IMR-90 (cell line): ENCODE results near the gene CAMLG. TPM values are rescaled to one million over a fixed set of nuclear protein-coding genes. Genes with fewer than 3 reads are reported as not detected.
"Not testable (repeated sequence)": the region's sequence is repeated elsewhere in the genome, so short reads cannot be mapped to it uniquely, and the experiment has no call there.

ENCODE experiments used
- ATAC-seq: fragments of 200-7000 bp; cut with Tn5 transposase; 2 replicates; pipeline ENCODE4 v1.9.1; 2020; ENCODE audit warnings: low read depth, mild to moderate bottlenecking, moderate library complexity
- BruUV-seq: library from RNA; stranded (reverse); fragments of 400-500 nt; replicated peaks from 2 replicates; lab custom pipeline; 2021; lab: Mats Ljungman, UMichigan
- CTCF ChIA-PET: fragments of 300-600 bp; formaldehyde crosslinking; extraction: SDS; loops from one replicate; lab custom pipeline; 2021; ENCODE audit warnings: antibody characterized with exemption; lab: Yijun Ruan, JAX
- POLR2A ChIA-PET: fragments of 300-600 bp; sonication (Branson Sonifier 250); formaldehyde crosslinking; loops from one replicate; lab custom pipeline; 2022; ENCODE audit warnings: antibody characterized with exemption; ENCODE audit not compliant: unreplicated experiment; lab: Charles Lee
- DNase-seq: peaks from one replicate; pipeline ENCODE4 v3.0.0; 2013
- H2AFZ ChIP-seq: replicated peaks from 2 replicates; pipeline ENCODE3; 2013; ENCODE audit warnings: low read length, mild to moderate bottlenecking; ENCODE audit not compliant: poor library complexity
- H2AK5ac ChIP-seq: 2 replicates; pipeline ENCODE4 v1.6.1; 2013; ENCODE audit warnings: low read depth, low read length, inconsistent platforms
- H2AK9ac ChIP-seq: replicated peaks from 2 replicates; pipeline ENCODE3; 2013; ENCODE audit warnings: mild to moderate bottlenecking, low read depth, low read length, moderate library complexity; ENCODE audit not compliant: poor library complexity
- H2BK120ac ChIP-seq: 2 replicates; pipeline ENCODE4 v1.6.1; 2013; ENCODE audit warnings: low read depth, low read length, inconsistent platforms
- H2BK15ac ChIP-seq: 3 replicates; pipeline ENCODE4 v1.6.1; 2013; ENCODE audit warnings: low read depth, low read length, inconsistent platforms
- H2BK20ac ChIP-seq: 2 replicates; pipeline ENCODE4 v1.6.1; 2013; ENCODE audit warnings: low read depth, mild to moderate bottlenecking, inconsistent platforms, low read length, moderate library complexity
- H2BK5ac ChIP-seq: 2 replicates; pipeline ENCODE4 v1.6.1; 2013; ENCODE audit warnings: mild to moderate bottlenecking, low read depth, low read length, inconsistent platforms; ENCODE audit not compliant: poor library complexity, severe bottlenecking
- H3K14ac ChIP-seq: replicated peaks from 2 replicates; pipeline ENCODE4 v1.6.1; 2013; ENCODE audit warnings: low read depth, low read length, inconsistent platforms
- H3K18ac ChIP-seq: 2 replicates; pipeline ENCODE4 v1.6.1; 2013; ENCODE audit warnings: low read depth, low read length, control low read depth
- H3K23ac ChIP-seq: 2 replicates; pipeline ENCODE4 v1.6.1; 2013; ENCODE audit warnings: low read depth, low read length, inconsistent platforms
- H3K27ac ChIP-seq: 2 replicates; pipeline ENCODE4 v1.5.1; 2013; ENCODE audit warnings: mild to moderate bottlenecking, control low read depth, low read length; ENCODE audit not compliant: insufficient read depth
- H3K27me3 ChIP-seq: 2 replicates; pipeline ENCODE4 v1.6.1; 2013; ENCODE audit warnings: low read length; ENCODE audit not compliant: control insufficient read depth, insufficient read depth
- H3K36me3 ChIP-seq: 2 replicates; pipeline ENCODE4 v1.6.1; 2013; ENCODE audit warnings: low read length, mixed read lengths; ENCODE audit not compliant: control insufficient read depth, insufficient read depth
- H3K4ac ChIP-seq: 2 replicates; pipeline ENCODE4 v1.6.1; 2013; ENCODE audit warnings: low read depth, low read length, inconsistent platforms
- H3K4me1 ChIP-seq: 2 replicates; pipeline ENCODE4 v1.6.1; 2013; ENCODE audit warnings: low read length, mixed read lengths; ENCODE audit not compliant: control insufficient read depth, insufficient read depth
- H3K4me2 ChIP-seq: 2 replicates; pipeline ENCODE4 v1.6.1; 2013; ENCODE audit warnings: low read depth, mild to moderate bottlenecking, control low read depth, low read length, moderate library complexity
- H3K4me3 ChIP-seq: 2 replicates; pipeline ENCODE4 v1.5.1; 2013; ENCODE audit warnings: low read depth, mild to moderate bottlenecking, control low read depth, low read length, moderate library complexity; ENCODE audit not compliant: insufficient read depth
- H3K56ac ChIP-seq: 2 replicates; pipeline ENCODE4 v1.6.1; 2013; ENCODE audit warnings: low read length, inconsistent platforms; ENCODE audit not compliant: insufficient read depth; ENCODE audit errors: extremely low read depth
- H3K79me1 ChIP-seq, 2 experiments: 2 replicates each; pipeline ENCODE4 v1.6.1; 2013; ENCODE audit warnings: low read length in 2 of 2, inconsistent platforms in 1 of 2, low read depth in 1 of 2
- H3K9ac ChIP-seq: 2 replicates; pipeline ENCODE4 v1.6.1; 2013; ENCODE audit warnings: low read depth, low read length, control low read depth
- H3K9me1 ChIP-seq: 2 replicates; pipeline ENCODE4 v1.6.1; 2013; ENCODE audit warnings: low read length, inconsistent platforms; ENCODE audit not compliant: insufficient read depth
- H3K9me3 ChIP-seq: 2 replicates; pipeline ENCODE4 v1.6.1; 2013; ENCODE audit warnings: low read length; ENCODE audit not compliant: control insufficient read depth, insufficient read depth
- H4K20me1 ChIP-seq: 2 replicates; pipeline ENCODE4 v1.6.1; 2013; ENCODE audit warnings: low read length, inconsistent platforms; ENCODE audit not compliant: insufficient read depth
- H4K5ac ChIP-seq: 2 replicates; pipeline ENCODE4 v1.6.1; 2013; ENCODE audit warnings: mild to moderate bottlenecking, low read depth, low read length, control low read depth
- H4K8ac ChIP-seq, 2 experiments: 2 replicates each; pipeline ENCODE4 v1.6.1; 2013; ENCODE audit warnings: low read depth in 2 of 2, low read length in 2 of 2, control low read depth in 1 of 2, inconsistent platforms in 1 of 2
- H4K91ac ChIP-seq: 2 replicates; pipeline ENCODE4 v1.6.1; 2013; ENCODE audit warnings: low read depth, low read length, inconsistent platforms; ENCODE audit not compliant: insufficient read depth
- CEBPB ChIP-seq: IDR thresholded peaks from 2 replicates; pipeline ENCODE4 v1.6.1; 2012; ENCODE audit warnings: low read depth, low read length, improper control_type of control experiment
- FOS ChIP-seq: fragments of 150-350 bp; IDR thresholded peaks from 2 replicates; pipeline ENCODE4 v1.6.1; 2016; ENCODE audit warnings: low read depth, low read length
- MXI1 ChIP-seq: IDR thresholded peaks from 2 replicates; pipeline ENCODE4 v1.6.1; 2012; ENCODE audit warnings: low read depth, mild to moderate bottlenecking, low read length, moderate library complexity, borderline replicate concordance
- WGBS, 2 experiments: methylation state at CpG; one replicate each; pipeline versions ENCODE4 v1.1.5 to v1.1.7; 2013; ENCODE audit warnings: missing lambda C conversion rate in 2 of 2; ENCODE audit not compliant: insufficient read length in 1 of 2; ENCODE audit errors: extremely low coverage in 2 of 2; 5-methylcytosine and 5-hydroxymethylcytosine counted together
- dilution Hi-C: fragments of 300-500 bp; cut with HindIII; formaldehyde crosslinking; loops from one replicate; pipeline ENCODE4 v1.14.3; 2018; ENCODE audit warnings: low sequenced_read_pairs; ENCODE audit not compliant: unreplicated experiment
- in situ Hi-C: fragments of 300-500 bp; cut with MboI; formaldehyde crosslinking; loops from 3 replicates; pipeline ENCODE4 v1.14.3; 2019; ENCODE audit warnings: low sequenced_read_pairs, inconsistent platforms, mixed read lengths
- intact Hi-C: fragments of 100-400 bp; cut with micrococcal nuclease; formaldehyde crosslinking; loops from 2 replicates; pipeline ENCODE4 v1.10.0; 2022
- polyA plus RNA-seq, 3 experiments: library from polyadenylated mRNA; depleted of rRNA; stranded (reverse); fragments of >200 nt; gene quantifications; 2 replicates each; pipeline ENCODE4 v1.2.3, GENCODE V29; 2012; ENCODE audit warnings: low replicate concordance in 1 of 3
- total RNA-seq: library from RNA; depleted of rRNA; stranded (reverse); fragments of >200 nt; gene quantifications from 2 replicates; pipeline ENCODE4 v1.2.3, GENCODE V29; 2012
- TF ChIP-seq, protein P1 (sequence below): fragments of 150-350 bp; IDR thresholded peaks from 2 replicates; pipeline ENCODE4 v1.6.1; 2017; ENCODE audit warnings: mild to moderate bottlenecking, antibody characterized with exemption, low read length, low read depth

The CAMLG gene
- total and polyA plus RNA-seq, 2 of the 4 experiments (the other 2 are of a cell fraction) = 11.9 to 13.1 TPM

DNA sequence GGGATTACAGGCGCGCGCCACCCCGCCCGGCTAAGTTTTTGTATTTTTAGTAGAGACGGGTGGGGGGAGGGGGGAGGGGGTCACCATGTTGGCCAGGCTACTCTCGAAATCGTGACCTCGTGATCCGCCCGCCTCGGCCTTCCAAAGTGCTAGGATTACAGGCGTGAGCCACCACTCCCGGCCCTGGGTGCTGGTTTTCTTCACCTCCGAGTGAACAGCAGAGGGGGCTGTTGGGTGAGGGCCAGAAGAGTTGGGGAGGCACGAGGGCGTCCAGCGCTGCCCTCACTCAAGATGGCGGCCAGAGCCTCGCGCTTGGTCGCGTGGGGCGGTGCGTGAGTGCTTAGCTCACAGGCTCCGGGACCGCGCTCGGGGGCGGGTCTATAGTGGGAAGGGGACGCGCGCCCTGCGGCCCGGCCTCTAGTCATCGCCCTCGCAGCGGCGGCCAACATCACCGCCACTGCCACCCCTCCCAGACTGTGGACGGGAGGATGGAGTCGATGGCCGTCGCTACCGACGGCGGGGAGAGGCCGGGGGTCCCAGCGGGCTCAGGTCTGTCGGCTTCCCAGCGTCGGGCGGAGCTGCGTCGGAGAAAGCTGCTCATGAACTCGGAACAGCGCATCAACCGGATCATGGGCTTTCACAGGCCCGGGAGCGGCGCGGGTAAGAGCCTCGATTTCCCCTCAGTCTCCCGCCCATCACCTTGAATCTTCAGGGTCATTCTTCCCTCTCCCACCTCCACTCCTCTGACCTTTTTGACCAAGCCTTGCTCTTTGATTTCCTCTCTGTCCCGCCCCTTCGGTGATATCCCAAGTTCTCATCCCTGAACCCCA lies at the start of gene CAMLG (continued):
- TF ChIP-seq FOS (0 out of 2 replicates have a peak, but pooled peaks have one; percentile 4), CEBPB (no peak), MXI1 (peak; percentile 69)
- TF ChIP-seq, protein P1, sequence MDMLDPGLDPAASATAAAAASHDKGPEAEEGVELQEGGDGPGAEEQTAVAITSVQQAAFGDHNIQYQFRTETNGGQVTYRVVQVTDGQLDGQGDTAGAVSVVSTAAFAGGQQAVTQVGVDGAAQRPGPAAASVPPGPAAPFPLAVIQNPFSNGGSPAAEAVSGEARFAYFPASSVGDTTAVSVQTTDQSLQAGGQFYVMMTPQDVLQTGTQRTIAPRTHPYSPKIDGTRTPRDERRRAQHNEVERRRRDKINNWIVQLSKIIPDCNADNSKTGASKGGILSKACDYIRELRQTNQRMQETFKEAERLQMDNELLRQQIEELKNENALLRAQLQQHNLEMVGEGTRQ = peak; percentile 92

DNA sequence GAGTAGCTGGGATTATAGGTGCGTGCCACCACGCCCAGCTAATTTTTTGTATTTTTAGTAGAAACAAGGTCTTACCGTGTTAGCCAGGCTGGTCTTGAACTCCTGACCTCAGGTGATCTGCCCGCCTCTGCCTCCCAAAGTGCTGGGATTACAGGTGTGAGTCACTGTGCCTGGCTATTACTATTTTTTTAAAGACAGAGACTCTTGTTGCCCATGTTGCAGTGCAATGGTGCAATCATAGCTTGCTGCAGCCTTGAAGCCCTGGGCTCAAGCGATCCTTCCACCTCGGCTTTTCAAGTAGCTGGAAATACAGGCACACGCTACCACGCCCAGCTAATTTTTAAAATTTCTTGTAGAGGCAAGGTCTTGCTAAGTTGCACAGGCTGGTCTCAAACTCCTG lies 48.2 kb upstream of the CAMLG start:
- H2BK120ac ChIP-seq, H4K8ac ChIP-seq, H3K4me1 ChIP-seq, H3K14ac ChIP-seq, H2AFZ ChIP-seq, H2BK20ac ChIP-seq, H3K9me1 ChIP-seq, dilution Hi-C loops, H2BK5ac ChIP-seq, H3K56ac ChIP-seq, H3K4me3 ChIP-seq, H3K18ac ChIP-seq, in situ Hi-C loops, H2AK9ac ChIP-seq, intact Hi-C loops, H3K27me3 ChIP-seq, H3K27ac ChIP-seq, H3K9ac ChIP-seq, ATAC-seq, BruUV-seq, H4K20me1 ChIP-seq, H2BK15ac ChIP-seq, H3K23ac ChIP-seq, CTCF ChIA-PET, H3K9me3 ChIP-seq, H4K91ac ChIP-seq, H3K4ac ChIP-seq, POLR2A ChIA-PET, H2AK5ac ChIP-seq, H3K4me2 ChIP-seq, DNase-seq, H4K5ac ChIP-seq: not testable (repeated sequence)
- peaks cover 4 to 19% of the 10 kb centered on the region in 2 experiments; a peak in 3 of 4 replicates for H3K79me1 ChIP-seq
- H3K36me3 ChIP-seq = peaks cover 56% of the 10 kb centered on the region
- 97% methylated on average over 5 of the region's 8 CpGs; no CpG with 5 or more reads in 1 of the 2 experiments for WGBS, 2 experiments
